H1 (cell line): ENCODE results near the gene HEATR5A. TPM values are rescaled to one million over a fixed set of nuclear protein-coding genes. Genes with fewer than 3 reads are reported as not detected.

Source experiments
- CTCF ChIA-PET: fragments of 300-600 bp; sonication (Branson Sonifier 250); formaldehyde crosslinking; loops from one replicate; lab custom pipeline; 2021; ENCODE audit not compliant: partially characterized antibody; lab: Charles Lee
- POLR2A ChIA-PET: fragments of 300-600 bp; sonication (Branson Sonifier 250); formaldehyde crosslinking; loops from one replicate; lab custom pipeline; 2021; ENCODE audit warnings: inconsistent platforms; ENCODE audit not compliant: partially characterized antibody; lab: Charles Lee
- DNase-seq, 2 experiments: peaks; one replicate each; pipeline versions ENCODE4 v3.0.0 to v3.0.0-alpha.2; 2010 to 2022; ENCODE audit warnings: low spot score in 2 of 2, low read depth in 1 of 2, mixed read lengths in 1 of 2
- FAIRE-seq: peaks from 2 replicates; lab custom pipeline; 2011; peaks lifted over from hg19 to GRCh38; lab: Jason Lieb, UNC
- H2AFZ ChIP-seq: 2 replicates; pipeline ENCODE4 v1.8.1; 2012; ENCODE audit warnings: low read length, inconsistent platforms
- H2AK5ac ChIP-seq: 2 replicates; pipeline ENCODE4 v1.6.1; 2013; ENCODE audit warnings: low read depth, low read length
- H2BK120ac ChIP-seq: replicated peaks from 2 replicates; pipeline ENCODE3; 2013; ENCODE audit warnings: low read depth, low read length, inconsistent platforms
- H2BK12ac ChIP-seq: 2 replicates; pipeline ENCODE4 v1.6.1; 2013; ENCODE audit warnings: low read depth, low read length
- H2BK15ac ChIP-seq: 2 replicates; pipeline ENCODE4 v1.6.1; 2013; ENCODE audit warnings: low read length
- H2BK20ac ChIP-seq: 2 replicates; pipeline ENCODE4 v1.6.1; 2013; ENCODE audit warnings: low read length
- H2BK5ac ChIP-seq: 2 replicates; pipeline ENCODE4 v1.6.1; 2013; ENCODE audit warnings: low read depth, low read length
- H3K14ac ChIP-seq: 2 replicates; pipeline ENCODE4 v1.6.1; 2013; ENCODE audit warnings: inconsistent platforms; ENCODE audit not compliant: insufficient read length
- H3K18ac ChIP-seq: 2 replicates; pipeline ENCODE4 v1.6.1; 2013; ENCODE audit warnings: low read length; ENCODE audit errors: extremely low read depth
- H3K23ac ChIP-seq: 2 replicates; pipeline ENCODE4 v1.6.1; 2013; ENCODE audit warnings: inconsistent platforms; ENCODE audit not compliant: insufficient read length
- H3K23me2 ChIP-seq: 2 replicates; pipeline ENCODE4 v1.6.1; 2013; ENCODE audit warnings: low read depth, low read length
- H3K27ac ChIP-seq: 2 replicates; pipeline ENCODE4 v1.6.1; 2011; ENCODE audit warnings: low read depth, low read length, inconsistent platforms
- H3K27me3 ChIP-seq, 4 experiments: replicated peaks in 1 of 4; 1 replicate in 1 of 4; 2 replicates in 3 of 4; pipeline versions ENCODE4 v1.6.1 to v1.8.1; 2011 to 2013; ENCODE audit warnings: low read length in 3 of 4, mild to moderate bottlenecking in 3 of 4, inconsistent platforms in 2 of 4, mixed read lengths in 2 of 4, moderate library complexity in 1 of 4; ENCODE audit not compliant: control insufficient read depth in 3 of 4, insufficient read depth in 3 of 4; ENCODE audit errors: extremely low read depth in 1 of 4
- H3K36me3 ChIP-seq, 4 experiments: 2 replicates each; pipeline versions ENCODE4 v1.6.1 to v1.8.1; 2011 to 2013; ENCODE audit warnings: mild to moderate bottlenecking in 4 of 4, low read length in 3 of 4, moderate library complexity in 2 of 4, control low read depth in 1 of 4, inconsistent platforms in 1 of 4; ENCODE audit not compliant: insufficient read depth in 4 of 4, control insufficient read depth in 2 of 4
- H3K4ac ChIP-seq: replicated peaks from 2 replicates; pipeline ENCODE3; 2013; ENCODE audit warnings: low read length, low read depth, mixed read lengths, inconsistent platforms; ENCODE audit not compliant: insufficient read length
- H3K4me1 ChIP-seq, 4 experiments: replicated peaks in 1 of 4; 1 replicate in 1 of 4; 2 replicates in 3 of 4; pipeline versions ENCODE4 v1.6.1 to v1.8.1; 2011 to 2013; ENCODE audit warnings: low read length in 3 of 4, inconsistent platforms in 2 of 4, mixed read lengths in 1 of 4; ENCODE audit not compliant: insufficient read depth in 4 of 4, control insufficient read depth in 3 of 4
- H3K4me2 ChIP-seq, 2 experiments: 2 replicates each; pipeline versions ENCODE4 v1.6.1 to v1.8.1; 2011 to 2013; ENCODE audit warnings: low read depth in 2 of 2, low read length in 2 of 2, control low read depth in 1 of 2, inconsistent platforms in 1 of 2, mild to moderate bottlenecking in 1 of 2; ENCODE audit not compliant: insufficient read depth in 1 of 2
- H3K4me3 ChIP-seq, 4 experiments: fragments of 200-600, 300-600 bp in 1 of 4; sonication (generic), shearing (Covaris generic), sonication (Bioruptor Twin) in 1 of 4; 2 replicates each; pipeline versions ENCODE4 v1.5.1 to v1.8.1; 2011 to 2016; ENCODE audit warnings: low read length in 4 of 4, low read depth in 3 of 4, control low read depth in 2 of 4, inconsistent platforms in 2 of 4, mild to moderate bottlenecking in 2 of 4, mixed read lengths in 1 of 4, moderate library complexity in 1 of 4; ENCODE audit not compliant: insufficient read depth in 2 of 4; ENCODE audit errors: extremely low read depth in 1 of 4
- H3K56ac ChIP-seq: replicated peaks from 2 replicates; pipeline ENCODE3; 2013; ENCODE audit warnings: low read depth, mild to moderate bottlenecking, mixed read lengths, low read length, inconsistent platforms; ENCODE audit not compliant: insufficient read length
- H3K79me1 ChIP-seq: 2 replicates; pipeline ENCODE4 v1.6.1; 2013; ENCODE audit warnings: low read depth, low read length, control low read depth
- H3K79me2 ChIP-seq, 2 experiments: 2 replicates each; pipeline versions ENCODE4 v1.6.1 to v1.8.1; 2012 to 2013; ENCODE audit warnings: low read length in 2 of 2, mild to moderate bottlenecking in 2 of 2, inconsistent platforms in 1 of 2; ENCODE audit not compliant: insufficient read depth in 2 of 2, control insufficient read depth in 1 of 2
- H3K9ac ChIP-seq, 4 experiments: replicated peaks in 1 of 4; 1 replicate in 1 of 4; 2 replicates in 3 of 4; pipeline versions ENCODE4 v1.6.1 to v1.8.1; 2011 to 2013; ENCODE audit warnings: low read depth in 3 of 4, low read length in 3 of 4, control low read depth in 2 of 4, mild to moderate bottlenecking in 2 of 4, moderate library complexity in 2 of 4, inconsistent platforms in 1 of 4; ENCODE audit errors: extremely low read depth in 1 of 4
- H3K9me3 ChIP-seq, 2 experiments: 2 replicates each; pipeline versions ENCODE4 v1.6.1 to v1.8.1; 2012 to 2013; ENCODE audit warnings: mild to moderate bottlenecking in 2 of 2, moderate library complexity in 2 of 2, control low read depth in 1 of 2, inconsistent platforms in 1 of 2, low read depth in 1 of 2, low read length in 1 of 2, mixed read lengths in 1 of 2; ENCODE audit not compliant: insufficient read depth in 2 of 2
- H4K20me1 ChIP-seq, 2 experiments: replicated peaks in 1 of 2; 2 replicates each; pipeline versions ENCODE3 to v1.8.1; 2011 to 2013; ENCODE audit warnings: inconsistent platforms in 2 of 2, low read length in 2 of 2, mild to moderate bottlenecking in 1 of 2; ENCODE audit not compliant: insufficient read depth in 2 of 2, control insufficient read depth in 1 of 2
- H4K5ac ChIP-seq: 2 replicates; pipeline ENCODE4 v1.6.1; 2013; ENCODE audit warnings: low read length, low read depth, mixed read lengths, inconsistent platforms; ENCODE audit not compliant: insufficient read length
- H4K8ac ChIP-seq: 2 replicates; pipeline ENCODE4 v1.8.0; 2013; ENCODE audit warnings: mild to moderate bottlenecking, moderate library complexity, low read length, inconsistent platforms; ENCODE audit not compliant: insufficient read depth; ENCODE audit errors: extremely low read depth
- H4K91ac ChIP-seq: replicated peaks from 2 replicates; pipeline ENCODE3; 2013; ENCODE audit warnings: low read length, mixed read lengths, inconsistent platforms; ENCODE audit not compliant: insufficient read length
- CREB1 ChIP-seq: IDR thresholded peaks from 2 replicates; pipeline ENCODE4 v1.6.1; 2012; ENCODE audit warnings: inconsistent platforms
- EGR1 ChIP-seq: IDR thresholded peaks from 2 replicates; pipeline ENCODE4 v1.6.1; 2011; ENCODE audit warnings: low read depth, low read length, borderline replicate concordance
- EP300 ChIP-seq, 2 experiments: IDR thresholded peaks; 1 replicate in 1 of 2; 2 replicates in 1 of 2; pipeline ENCODE4 v1.6.1; 2011 to 2012; ENCODE audit warnings: low read depth in 2 of 2, low read length in 2 of 2, mild to moderate bottlenecking in 2 of 2, borderline replicate concordance in 1 of 2, inconsistent platforms in 1 of 2, moderate library complexity in 1 of 2
- EZH2 ChIP-seq: fragments of 200-600 bp; sonication (generic); IDR thresholded peaks from 2 replicates; pipeline ENCODE4 v1.7.1; 2012; ENCODE audit warnings: low read depth, mild to moderate bottlenecking, moderate library complexity, low read length, inconsistent platforms; ENCODE audit not compliant: severe bottlenecking
- JUN ChIP-seq: IDR thresholded peaks from 2 replicates; pipeline ENCODE4 v1.6.1; 2011; ENCODE audit warnings: low read depth, mild to moderate bottlenecking, improper control_type of control experiment, low read length
- RBBP5 ChIP-seq: IDR thresholded peaks from 2 replicates; pipeline ENCODE4 v1.7.1; 2012; ENCODE audit warnings: low read depth, mild to moderate bottlenecking, inconsistent platforms, low read length, moderate library complexity, borderline replicate concordance
- SRF ChIP-seq: IDR thresholded peaks from 2 replicates; pipeline ENCODE4 v1.6.1; 2011; ENCODE audit warnings: mild to moderate bottlenecking, low read depth, low read length, moderate library complexity
- TAF1 ChIP-seq: IDR thresholded peaks from 2 replicates; pipeline ENCODE4 v1.6.1; 2011; ENCODE audit warnings: mild to moderate bottlenecking, low read depth, low read length
- TBP ChIP-seq: IDR thresholded peaks from 2 replicates; pipeline ENCODE4 v1.6.1; 2011; ENCODE audit warnings: low read depth, low read length, improper control_type of control experiment
- TCF12 ChIP-seq: IDR thresholded peaks from 2 replicates; pipeline ENCODE4 v1.6.1; 2011; ENCODE audit warnings: low read depth, mild to moderate bottlenecking, low read length
- YY1 ChIP-seq: IDR thresholded peaks from 2 replicates; pipeline ENCODE4 v1.6.1; 2011; ENCODE audit warnings: low read depth, mild to moderate bottlenecking, low read length
- ZNF274 ChIP-seq: IDR thresholded peaks from 2 replicates; pipeline ENCODE4 v1.7.0; 2012; ENCODE audit warnings: low read length, borderline replicate concordance; ENCODE audit errors: extremely low read depth
- WGBS, 2 experiments: shearing (Covaris generic) in 1 of 2; methylation state at CpG; one replicate each; pipeline versions ENCODE4 v1.1.6 to v1.1.7; 2013 to 2015; ENCODE audit warnings: low lambda C conversion rate in 2 of 2, mixed read lengths in 2 of 2, inconsistent platforms in 1 of 2, low coverage in 1 of 2, missing lambda C conversion rate in 1 of 2; ENCODE audit not compliant: insufficient replicate concordance in 2 of 2, insufficient coverage in 1 of 2, insufficient read length in 1 of 2; ENCODE audit errors: extremely low coverage in 1 of 2, missing lambda C conversion rate in 1 of 2; 5-methylcytosine and 5-hydroxymethylcytosine counted together
- polyA plus RNA-seq, 7 experiments: library from polyadenylated mRNA; depleted of rRNA in 3 of 7; stranded (reverse) in 5 of 7; unstranded in 2 of 7; fragments of >200 nt in 5 of 7; fragments of 200-250 nt in 2 of 7; gene quantifications; 1 replicate in 5 of 7; 2 replicates in 1 of 7; 4 replicates in 1 of 7; pipeline versions ENCODE4 v1.2.1 to v1.2.3, GENCODE V29; 2011 to 2013; ENCODE audit warnings: missing spikeins in 2 of 7, mixed read lengths in 2 of 7
- total RNA-seq: library from RNA; stranded (reverse); fragmentation: NEBNext Ultra II Directional; extraction: Animal tissue kit (Norgen Biotek cat#: 25700); gene quantifications from 2 replicates; pipeline ENCODE4 v1.2.1, GENCODE V29; 2021
- TF ChIP-seq, protein P1 (sequence below): IDR thresholded peaks from 2 replicates; pipeline ENCODE4 v1.6.1; 2012; ENCODE audit warnings: inconsistent platforms
- TF ChIP-seq, protein P2 (sequence below): IDR thresholded peaks from 2 replicates; pipeline ENCODE4 v1.6.1; 2011; ENCODE audit warnings: low read length, improper control_type of control experiment

HEATR5A gene
- total and polyA plus RNA-seq, 2 of the 8 experiments (the other 6 are each of a cell fraction or from before 2014, with no cell fraction given) = 9.0 to 36.2 TPM

DNA sequence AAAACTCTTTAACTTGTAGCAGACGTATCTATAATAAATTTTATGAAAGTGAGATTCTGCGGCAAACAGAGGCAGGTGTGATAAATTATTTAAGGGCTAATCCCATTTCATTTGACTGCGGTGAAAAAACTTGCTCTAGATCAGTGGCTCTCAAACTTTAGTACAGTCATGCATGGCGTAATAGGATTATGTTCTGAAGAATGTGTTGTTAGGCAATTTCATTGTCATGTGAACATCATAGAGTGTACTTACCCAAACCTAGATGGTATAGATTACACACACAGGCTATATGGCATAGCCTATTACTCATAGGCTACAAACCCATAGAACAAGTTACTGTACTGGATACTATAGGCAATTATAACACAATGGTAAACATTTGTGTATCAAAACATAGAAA is 83.7 kb downstream of the HEATR5A start:
- Histone ChIP-seq H4K20me1 (no peaks in the 10 kb centered on the region), H4K91ac (no peak overlapping the region), H3K9ac (no peak overlapping the region), H2AFZ (no peak overlapping the region), H3K27me3 (no peaks in the 10 kb centered on the region), H3K18ac (no peak overlapping the region), H2BK12ac (no peak overlapping the region), H3K27ac (no peak overlapping the region), H3K14ac (no peak overlapping the region), H4K5ac (no peak overlapping the region), H2BK20ac (no peak overlapping the region), H3K4me1 (no peaks in the 10 kb centered on the region), H3K36me3 (peaks cover 0 to 3% (median 0%) of the 10 kb centered on the region in 4 experiments; a peak in 2 of 8 replicates), H3K23me2 (no peaks in the 10 kb centered on the region), H3K4me2 (no peak overlapping the region), H3K79me1 (no peaks in the 10 kb centered on the region), H3K23ac (no peak overlapping the region), H3K4me3 (no peak overlapping the region), H3K4ac (no peak overlapping the region), H3K56ac (no peak overlapping the region), H3K79me2 (no peaks in the 10 kb centered on the region), H4K8ac (no peak overlapping the region), H2BK5ac (no peak overlapping the region), H2BK120ac (no peak overlapping the region), H3K9me3 (peaks cover under 1 to 3% of the 10 kb centered on the region in 2 experiments; a peak in 2 of 4 replicates), H2AK5ac (no peak overlapping the region), H2BK15ac (no peak overlapping the region)
- WGBS, 2 experiments = 89% methylated on average over 4 of the region's 4 CpGs; no CpG with 5 or more reads in 1 of the 2 experiments
- POLR2A ChIA-PET = no interaction called here
- no peak for DNase-seq
- TF ChIP-seq EP300 (IDR thresholded peaks at IDR 0.05; ENCODE audit: borderline replicate concordance in 1 of 2, low read depth in 2 of 2, low read length in 2 of 2) = no peak
- TF ChIP-seq RBBP5 = no peak
- TF ChIP-seq, protein P1, sequence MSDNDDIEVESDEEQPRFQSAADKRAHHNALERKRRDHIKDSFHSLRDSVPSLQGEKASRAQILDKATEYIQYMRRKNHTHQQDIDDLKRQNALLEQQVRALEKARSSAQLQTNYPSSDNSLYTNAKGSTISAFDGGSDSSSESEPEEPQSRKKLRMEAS = no peak
- no peak for TF ChIP-seq ZNF274
- no peak for TF ChIP-seq YY1
- TF ChIP-seq EGR1 = no peak
- no peak for TF ChIP-seq SRF
- no peak for TF ChIP-seq TAF1
- TF ChIP-seq JUN = no peak
- TF ChIP-seq, protein P2, sequence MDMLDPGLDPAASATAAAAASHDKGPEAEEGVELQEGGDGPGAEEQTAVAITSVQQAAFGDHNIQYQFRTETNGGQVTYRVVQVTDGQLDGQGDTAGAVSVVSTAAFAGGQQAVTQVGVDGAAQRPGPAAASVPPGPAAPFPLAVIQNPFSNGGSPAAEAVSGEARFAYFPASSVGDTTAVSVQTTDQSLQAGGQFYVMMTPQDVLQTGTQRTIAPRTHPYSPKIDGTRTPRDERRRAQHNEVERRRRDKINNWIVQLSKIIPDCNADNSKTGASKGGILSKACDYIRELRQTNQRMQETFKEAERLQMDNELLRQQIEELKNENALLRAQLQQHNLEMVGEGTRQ = no peak
- TF ChIP-seq EZH2 = no peak
- no peak for TF ChIP-seq TBP
- no peak for TF ChIP-seq CREB1
- TF ChIP-seq TCF12 = no peak
- no peak for FAIRE-seq
- CTCF ChIA-PET = no interaction called here
